A673 (cell line): ENCODE data around the gene TADA3.

Source experiments
- EZH2 ChIP-seq: fragments of 200-600 bp; sonication (generic); IDR thresholded peaks from 2 replicates; pipeline ENCODE4 v1.6.1; 2017; ENCODE audit warnings: borderline replicate concordance, low read depth, mild to moderate bottlenecking, mixed read lengths, antibody characterized with exemption, low read length; ENCODE audit not compliant: poor library complexity, severe bottlenecking
- TF ChIP-seq, protein P1 (sequence below): fragments of 300-800, 200-600 bp; sonication (generic); conservative IDR thresholded peaks from 2 replicates; pipeline ENCODE4 v1.5.1; 2017; ENCODE audit warnings: low read depth, mild to moderate bottlenecking, antibody characterized with exemption, low read length, moderate library complexity, mixed read lengths

- TF ChIP-seq, protein P1, sequence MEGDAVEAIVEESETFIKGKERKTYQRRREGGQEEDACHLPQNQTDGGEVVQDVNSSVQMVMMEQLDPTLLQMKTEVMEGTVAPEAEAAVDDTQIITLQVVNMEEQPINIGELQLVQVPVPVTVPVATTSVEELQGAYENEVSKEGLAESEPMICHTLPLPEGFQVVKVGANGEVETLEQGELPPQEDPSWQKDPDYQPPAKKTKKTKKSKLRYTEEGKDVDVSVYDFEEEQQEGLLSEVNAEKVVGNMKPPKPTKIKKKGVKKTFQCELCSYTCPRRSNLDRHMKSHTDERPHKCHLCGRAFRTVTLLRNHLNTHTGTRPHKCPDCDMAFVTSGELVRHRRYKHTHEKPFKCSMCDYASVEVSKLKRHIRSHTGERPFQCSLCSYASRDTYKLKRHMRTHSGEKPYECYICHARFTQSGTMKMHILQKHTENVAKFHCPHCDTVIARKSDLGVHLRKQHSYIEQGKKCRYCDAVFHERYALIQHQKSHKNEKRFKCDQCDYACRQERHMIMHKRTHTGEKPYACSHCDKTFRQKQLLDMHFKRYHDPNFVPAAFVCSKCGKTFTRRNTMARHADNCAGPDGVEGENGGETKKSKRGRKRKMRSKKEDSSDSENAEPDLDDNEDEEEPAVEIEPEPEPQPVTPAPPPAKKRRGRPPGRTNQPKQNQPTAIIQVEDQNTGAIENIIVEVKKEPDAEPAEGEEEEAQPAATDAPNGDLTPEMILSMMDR = no peak
- no peak for TF ChIP-seq EZH2
Measured at GRCh38 chr3:9794400-9794799, 2.1 kb upstream of the TADA3 start.
